HCT116 (cell line): Measurements from ENCODE around the gene KIAA1614. TPM values are rescaled to one million over a fixed set of nuclear protein-coding genes. Genes with fewer than 3 reads are reported as not detected.

Experiments used
- ATAC-seq: fragments of 200-7000 bp; cut with Tn5 transposase; 2 replicates; pipeline ENCODE4 v1.9.1; 2020; ENCODE audit warnings: mild to moderate bottlenecking, moderate library complexity
- BruUV-seq: library from RNA; stranded (reverse); fragments of 400-500 nt; replicated peaks from 2 replicates; lab custom pipeline; 2021; lab: Mats Ljungman, UMichigan
- CTCF ChIA-PET: fragments of 300-600 bp; sonication (Branson Sonifier 250); formaldehyde crosslinking; loops from one replicate; lab custom pipeline; 2021; ENCODE audit warnings: antibody characterized with exemption; lab: Charles Lee
- POLR2A ChIA-PET: fragments of 300-600, 350-600 bp; sonication (Branson Sonifier 250); formaldehyde crosslinking; loops from one replicate; lab custom pipeline; 2021; ENCODE audit warnings: antibody characterized with exemption; lab: Charles Lee
- RAD21 ChIA-PET, 2 experiments: fragments of 300-600 bp; sonication (Branson Sonifier 250); formaldehyde crosslinking; loops; one replicate each; lab custom pipeline; 2023; ENCODE audit warnings: low total read pairs in 2 of 2; ENCODE audit not compliant: uncharacterized antibody in 2 of 2, unreplicated experiment in 2 of 2, low non-redundant PET in 1 of 2; lab: Charles Lee
- DNase-seq: peaks from one replicate; pipeline ENCODE4 v3.0.0-alpha.2; 2010; ENCODE audit warnings: low read depth, low spot score
- H2AFZ ChIP-seq: fragments of 200-600 bp; shearing (Covaris generic), sonication (generic); 2 replicates; pipeline ENCODE4 v1.6.1; 2017; ENCODE audit warnings: low read depth, mixed run types, mixed read lengths, antibody characterized with exemption, low read length; ENCODE audit not compliant: poor library complexity, severe bottlenecking
- H3K27ac ChIP-seq: 2 replicates; pipeline ENCODE4 v1.5.1; 2012; ENCODE audit warnings: low read depth, low read length
- H3K27me3 ChIP-seq: fragments of 200-600 bp; sonication (generic); 2 replicates; pipeline ENCODE4 v1.6.1; 2016; ENCODE audit warnings: mixed run types, low read length, mixed read lengths; ENCODE audit not compliant: insufficient read depth
- H3K36me3 ChIP-seq, 2 experiments: fragments of 200-500 bp in 1 of 2; fragments of 200-600 bp in 1 of 2; sonication (Bioruptor generic) in 1 of 2; sonication (generic) in 1 of 2; 2 replicates each; pipeline versions ENCODE4 v1.5.1 to v1.6.1; 2014 to 2016; ENCODE audit warnings: low read length in 2 of 2, inconsistent platforms in 1 of 2, mixed read lengths in 1 of 2, mixed run types in 1 of 2; ENCODE audit not compliant: insufficient read depth in 2 of 2, control insufficient read depth in 1 of 2
- H3K4me1 ChIP-seq, 2 experiments: fragments of 200-600 bp in 1 of 2; sonication (generic) in 1 of 2; 2 replicates each; pipeline versions ENCODE4 v1.5.1 to v1.6.1; 2012 to 2017; ENCODE audit warnings: low read length in 2 of 2, inconsistent platforms in 1 of 2, mild to moderate bottlenecking in 1 of 2, mixed read lengths in 1 of 2, mixed run types in 1 of 2, moderate library complexity in 1 of 2; ENCODE audit not compliant: insufficient read depth in 2 of 2, control insufficient read depth in 1 of 2
- H3K4me2 ChIP-seq: fragments of 200-600 bp; sonication (generic); 2 replicates; pipeline ENCODE4 v1.6.1; 2017; ENCODE audit warnings: mixed run types, low read length, mixed read lengths
- H3K4me3 ChIP-seq, 2 experiments: fragments of 200-600 bp in 1 of 2; sonication (generic) in 1 of 2; replicated peaks in 1 of 2; 2 replicates each; pipeline ENCODE4 v1.5.1; 2011 to 2016; ENCODE audit warnings: low read length in 2 of 2, control low read depth in 1 of 2, low read depth in 1 of 2, mild to moderate bottlenecking in 1 of 2, mixed read lengths in 1 of 2, mixed run types in 1 of 2
- H3K79me2 ChIP-seq: fragments of 200-600 bp; sonication (generic); 2 replicates; pipeline ENCODE4 v1.6.1; 2017; ENCODE audit warnings: mild to moderate bottlenecking, mixed run types, low read length, moderate library complexity, mixed read lengths; ENCODE audit not compliant: insufficient read depth
- H3K9ac ChIP-seq: fragments of 200-600 bp; sonication (generic); 2 replicates; pipeline ENCODE4 v1.6.1; 2016; ENCODE audit warnings: low read length, mixed read lengths
- H3K9me2 ChIP-seq: fragments of 200-600 bp; sonication (generic), shearing (Covaris generic); 2 replicates; pipeline ENCODE4 v1.6.1; 2017; ENCODE audit warnings: mixed run types, mild to moderate bottlenecking, moderate library complexity; ENCODE audit not compliant: insufficient read depth
- H3K9me3 ChIP-seq, 2 experiments: fragments of 200-500 bp in 1 of 2; fragments of 200-600 bp in 1 of 2; sonication (Bioruptor generic) in 1 of 2; sonication (generic) in 1 of 2; 2 replicates each; pipeline ENCODE4 v1.6.1; 2014 to 2017; ENCODE audit warnings: low read length in 2 of 2, mixed read lengths in 2 of 2, inconsistent platforms in 1 of 2, low read depth in 1 of 2, mild to moderate bottlenecking in 1 of 2, mixed run types in 1 of 2, moderate library complexity in 1 of 2; ENCODE audit not compliant: control insufficient read depth in 1 of 2, insufficient read depth in 1 of 2
- H4K20me1 ChIP-seq: fragments of 200-600 bp; sonication (generic), shearing (Covaris generic); 2 replicates; pipeline ENCODE4 v1.6.1; 2017; ENCODE audit warnings: mixed run types, mild to moderate bottlenecking, moderate library complexity; ENCODE audit not compliant: insufficient read depth
- ATF3 ChIP-seq: IDR thresholded peaks from 2 replicates; pipeline ENCODE4 v1.6.1; 2012
- CBX3 ChIP-seq: IDR thresholded peaks from 2 replicates; pipeline ENCODE4 v1.6.1; 2012; ENCODE audit warnings: low read depth
- CTCF ChIP-seq, 3 experiments: fragments of 200-600 bp in 1 of 3; sonication (generic) in 1 of 3; IDR thresholded peaks in 2 of 3; conservative IDR thresholded peaks in 1 of 3; 2 replicates each; pipeline ENCODE4 v1.5.1; 2012 to 2017; ENCODE audit warnings: low read depth in 2 of 3, low read length in 2 of 3, antibody characterized with exemption in 1 of 3, borderline replicate concordance in 1 of 3, control low read depth in 1 of 3, mild to moderate bottlenecking in 1 of 3, mixed read lengths in 1 of 3, mixed run types in 1 of 3, moderate library complexity in 1 of 3; ENCODE audit not compliant: insufficient read depth in 1 of 3
- ELF1 ChIP-seq: IDR thresholded peaks from 2 replicates; pipeline ENCODE4 v1.6.1; 2012; ENCODE audit warnings: low read depth, borderline replicate concordance
- EZH2 ChIP-seq: fragments of 200-600 bp; sonication (generic); IDR thresholded peaks from 2 replicates; pipeline ENCODE4 v1.6.1; 2017; ENCODE audit warnings: antibody characterized with exemption, mixed run types
- EZH2phosphoT487 ChIP-seq: fragments of 200-600 bp; IDR thresholded peaks from 2 replicates; pipeline ENCODE4 v1.6.1; 2018; ENCODE audit warnings: antibody characterized with exemption, borderline replicate concordance
- FOSL1 ChIP-seq: IDR thresholded peaks from 2 replicates; pipeline ENCODE4 v1.6.1; 2012; ENCODE audit warnings: low read depth
- JUND ChIP-seq: IDR thresholded peaks from 2 replicates; pipeline ENCODE4 v1.6.1; 2012
- POLR2AphosphoS5 ChIP-seq: IDR thresholded peaks from 2 replicates; pipeline ENCODE4 v1.6.1; 2011; ENCODE audit warnings: mild to moderate bottlenecking, low read depth, low read length, moderate library complexity
- RAD21 ChIP-seq: IDR thresholded peaks from 2 replicates; pipeline ENCODE4 v1.6.1; 2012; ENCODE audit warnings: low read depth, mild to moderate bottlenecking
- SIN3A ChIP-seq: IDR thresholded peaks from 2 replicates; pipeline ENCODE4 v1.6.1; 2012; ENCODE audit warnings: low read depth
- SP1 ChIP-seq: IDR thresholded peaks from 2 replicates; pipeline ENCODE4 v1.6.1; 2012; ENCODE audit warnings: low read depth
- SRF ChIP-seq: IDR thresholded peaks from 2 replicates; pipeline ENCODE4 v1.6.1; 2012; ENCODE audit warnings: low read depth
- ZNF274 ChIP-seq: fragments of 200-500 bp; sonication (Bioruptor generic); IDR thresholded peaks from 2 replicates; pipeline ENCODE4 v1.6.1; 2014; ENCODE audit warnings: mild to moderate bottlenecking, low read depth, low read length, inconsistent platforms
- intact Hi-C: fragments of 100-400 bp; cut with micrococcal nuclease; formaldehyde crosslinking; loops from 2 replicates; pipeline ENCODE4 v1.10.0; 2022
- total RNA-seq: library from RNA; stranded (reverse); gene quantifications from one replicate; pipeline ENCODE4 v1.2.1, GENCODE V29; 2021; ENCODE audit not compliant: unreplicated experiment

KIAA1614 gene
- total RNA-seq, 1 experiment from 2014 or later: 0.25 TPM

- POLR2A ChIA-PET: no interaction called here
- H3K9ac ChIP-seq: no peak overlapping the region
- DNase-seq (no peak), ATAC-seq (no peak)
- BruUV-seq: no TSS peak
- no peaks in the 10 kb centered on the region for H3K9me2 ChIP-seq
- no peak for TF ChIP-seq CBX3
- TF ChIP-seq ZNF274: no peak
- TF ChIP-seq SRF: no peak
- no peak for TF ChIP-seq JUND
- TF ChIP-seq SIN3A: no peak
- TF ChIP-seq ELF1: no peak
- no peak for TF ChIP-seq POLR2AphosphoS5
- no peak for TF ChIP-seq FOSL1
- TF ChIP-seq CTCF (IDR thresholded peaks at IDR 0.05 in 2 of 3, conservative IDR thresholded peaks at IDR 0.05 in 1 of 3; ENCODE audit: borderline replicate concordance in 1 of 3, insufficient read depth in 1 of 3, low read depth in 2 of 3, low read length in 2 of 3): no peak
- TF ChIP-seq SP1: no peak
- TF ChIP-seq EZH2phosphoT487: no peak
- TF ChIP-seq RAD21: no peak
- no peak for TF ChIP-seq EZH2
- no peak for TF ChIP-seq ATF3
- intact Hi-C loops: no loop called here
- H3K4me2 ChIP-seq: no peak overlapping the region
- CTCF ChIA-PET: no interaction called here
- H4K20me1 ChIP-seq: no peaks in the 10 kb centered on the region
- no peak overlapping the region for H3K4me3 ChIP-seq
- no peak overlapping the region for H2AFZ ChIP-seq
- no peaks in the 10 kb centered on the region for H3K4me1 ChIP-seq
- H3K27me3 ChIP-seq: no peaks in the 10 kb centered on the region
- H3K27ac ChIP-seq: no peak overlapping the region
- H3K9me3 ChIP-seq: no peaks in the 10 kb centered on the region
- H3K36me3 ChIP-seq: no peaks in the 10 kb centered on the region
- no peaks in the 10 kb centered on the region for H3K79me2 ChIP-seq
- RAD21 ChIA-PET: no interaction called here
These were observed 32.5 kb downstream of the KIAA1614 start for GRCh38 chr1:180945151-180945550.
